Loucy (cell line): ENCODE results near the gene PPP1R3D.

ENCODE experiments used
- H2AFZ ChIP-seq: fragments of 200-600 bp; sonication (generic); 2 replicates; pipeline ENCODE4 v1.6.0; 2016; ENCODE audit warnings: antibody characterized with exemption, mild to moderate bottlenecking, low read length, moderate library complexity
- H3F3A ChIP-seq: fragments of 200-600 bp; 2 replicates; pipeline ENCODE4 v1.6.0; 2016; ENCODE audit warnings: antibody characterized with exemption, low read depth, mild to moderate bottlenecking
- H3K27me3 ChIP-seq: fragments of 200-600 bp; sonication (generic); 2 replicates; pipeline ENCODE4 v1.6.1; 2014; ENCODE audit warnings: low read length, mild to moderate bottlenecking; ENCODE audit not compliant: insufficient read depth, poor library complexity, severe bottlenecking
- H3K36me3 ChIP-seq: fragments of 200-600 bp; sonication (generic); 2 replicates; pipeline ENCODE4 v1.6.1; 2016; ENCODE audit warnings: low read length; ENCODE audit not compliant: insufficient read depth
- H3K4me1 ChIP-seq: fragments of 200-600 bp; sonication (generic); 2 replicates; pipeline ENCODE4 v1.5.1; 2014; ENCODE audit warnings: low read length, mild to moderate bottlenecking; ENCODE audit not compliant: insufficient read depth, poor library complexity, severe bottlenecking
- H3K4me2 ChIP-seq: fragments of 200-600 bp; sonication (generic); 2 replicates; pipeline ENCODE4 v1.6.0; 2014; ENCODE audit warnings: antibody characterized with exemption, low read length, low read depth, mild to moderate bottlenecking; ENCODE audit not compliant: poor library complexity, severe bottlenecking
- H3K4me3 ChIP-seq: fragments of 200-600 bp; sonication (generic); 2 replicates; pipeline ENCODE4 v1.5.1; 2014; ENCODE audit warnings: low read length, mild to moderate bottlenecking, mixed read lengths; ENCODE audit not compliant: poor library complexity, severe bottlenecking
- H3K79me2 ChIP-seq: fragments of 200-600 bp; sonication (generic); 2 replicates; pipeline ENCODE4 v1.6.1; 2014; ENCODE audit warnings: low read length; ENCODE audit not compliant: insufficient read depth
- H3K9ac ChIP-seq: fragments of 200-600 bp; sonication (generic); 2 replicates; pipeline ENCODE4 v1.6.0; 2014; ENCODE audit warnings: mild to moderate bottlenecking, low read depth, low read length, moderate library complexity; ENCODE audit not compliant: poor library complexity, severe bottlenecking
- H3K9me2 ChIP-seq: fragments of 200-600 bp; sonication (generic); replicated peaks from 2 replicates; pipeline ENCODE4 v1.6.1; 2016; ENCODE audit warnings: low read depth, low read length, mixed read lengths
- H3K9me3 ChIP-seq: fragments of 200-600 bp; sonication (generic); 2 replicates; pipeline ENCODE4 v1.6.1; 2014; ENCODE audit warnings: mild to moderate bottlenecking, antibody characterized with exemption, low read length, low read depth; ENCODE audit not compliant: insufficient read depth
- H4K20me1 ChIP-seq: fragments of 200-600 bp; sonication (generic); 2 replicates; pipeline ENCODE4 v1.6.0; 2014; ENCODE audit warnings: antibody characterized with exemption, low read length, mild to moderate bottlenecking; ENCODE audit not compliant: insufficient read depth, poor library complexity, severe bottlenecking
- CTCF ChIP-seq: fragments of 200-600 bp; sonication (generic); conservative IDR thresholded peaks from 2 replicates; pipeline ENCODE4 v1.5.1; 2014; ENCODE audit warnings: mild to moderate bottlenecking, antibody characterized with exemption, low read length
- EZH2phosphoT487 ChIP-seq: fragments of 200-600 bp; IDR thresholded peaks from 2 replicates; pipeline ENCODE4 v1.6.1; 2018; ENCODE audit warnings: antibody characterized with exemption, mild to moderate bottlenecking, moderate library complexity, borderline replicate concordance

Gene PPP1R3D

GRCh38 chr20:59972037-59972801 lies 32.1 kb upstream of the PPP1R3D start:
- H2AFZ ChIP-seq, result no peak overlapping the region
- no peak overlapping the region for H3K9ac ChIP-seq
- H3K4me3 ChIP-seq, result no peak overlapping the region
- H3F3A ChIP-seq, result no peaks in the 10 kb centered on the region
- H3K36me3 ChIP-seq, result no peaks in the 10 kb centered on the region
- H4K20me1 ChIP-seq, result no peaks in the 10 kb centered on the region
- no peak overlapping the region for H3K4me2 ChIP-seq
- H3K27me3 ChIP-seq, result no peaks in the 10 kb centered on the region
- H3K9me2 ChIP-seq, result no peaks in the 10 kb centered on the region
- no peak for TF ChIP-seq CTCF
- TF ChIP-seq EZH2phosphoT487, result no peak
- no peaks in the 10 kb centered on the region for H3K9me3 ChIP-seq
- H3K79me2 ChIP-seq, result no peaks in the 10 kb centered on the region
- H3K4me1 ChIP-seq, result no peaks in the 10 kb centered on the region

- Histone ChIP-seq H3K36me3 (no peaks in the 10 kb centered on the region), H3K4me3 (no peak overlapping the region), H3K9me2 (no peaks in the 10 kb centered on the region), H3K4me1 (no peaks in the 10 kb centered on the region), H3K4me2 (no peak overlapping the region), H3K9ac (no peak overlapping the region), H2AFZ (no peak overlapping the region), H3K27me3 (no peaks in the 10 kb centered on the region), H4K20me1 (no peaks in the 10 kb centered on the region), H3K79me2 (no peaks in the 10 kb centered on the region), H3K9me3 (no peaks in the 10 kb centered on the region), H3F3A (no peaks in the 10 kb centered on the region)
- no peak for TF ChIP-seq EZH2phosphoT487
- TF ChIP-seq CTCF, result no peak
These were observed 31.3 kb upstream of the PPP1R3D start for GRCh38 chr20:59971428-59971827.

GRCh38 chr20:59966428-59966827 lies 26.3 kb upstream of the PPP1R3D start:
- no peak overlapping the region for H3K4me3 ChIP-seq
- H3K9me3 ChIP-seq, result no peaks in the 10 kb centered on the region
- no peak overlapping the region for H3K4me2 ChIP-seq
- H2AFZ ChIP-seq, result no peak overlapping the region
- no peaks in the 10 kb centered on the region for H3K27me3 ChIP-seq
- no peaks in the 10 kb centered on the region for H3K36me3 ChIP-seq
- no peaks in the 10 kb centered on the region for H3F3A ChIP-seq
- no peaks in the 10 kb centered on the region for H3K79me2 ChIP-seq
- H4K20me1 ChIP-seq, result no peaks in the 10 kb centered on the region
- TF ChIP-seq EZH2phosphoT487 (no peak), CTCF (no peak)
- H3K9ac ChIP-seq, result no peak overlapping the region
- no peaks in the 10 kb centered on the region for H3K4me1 ChIP-seq
- H3K9me2 ChIP-seq, result no peaks in the 10 kb centered on the region
